Effector CD8-positive, alpha-beta T cell (primary cell): Measurements from ENCODE around the gene NPBWR2.

Source experiments
- DNase-seq: peaks from one replicate; lab custom pipeline; 2025; lab: John Stamatoyannopoulos, UW
- total RNA-seq, 4 experiments: gene quantifications; one replicate each; lab custom pipeline; 2026; lab: John Stamatoyannopoulos, UW

NPBWR2 gene
- 0 reads per million in 4 experiments for total RNA-seq

DNA sequence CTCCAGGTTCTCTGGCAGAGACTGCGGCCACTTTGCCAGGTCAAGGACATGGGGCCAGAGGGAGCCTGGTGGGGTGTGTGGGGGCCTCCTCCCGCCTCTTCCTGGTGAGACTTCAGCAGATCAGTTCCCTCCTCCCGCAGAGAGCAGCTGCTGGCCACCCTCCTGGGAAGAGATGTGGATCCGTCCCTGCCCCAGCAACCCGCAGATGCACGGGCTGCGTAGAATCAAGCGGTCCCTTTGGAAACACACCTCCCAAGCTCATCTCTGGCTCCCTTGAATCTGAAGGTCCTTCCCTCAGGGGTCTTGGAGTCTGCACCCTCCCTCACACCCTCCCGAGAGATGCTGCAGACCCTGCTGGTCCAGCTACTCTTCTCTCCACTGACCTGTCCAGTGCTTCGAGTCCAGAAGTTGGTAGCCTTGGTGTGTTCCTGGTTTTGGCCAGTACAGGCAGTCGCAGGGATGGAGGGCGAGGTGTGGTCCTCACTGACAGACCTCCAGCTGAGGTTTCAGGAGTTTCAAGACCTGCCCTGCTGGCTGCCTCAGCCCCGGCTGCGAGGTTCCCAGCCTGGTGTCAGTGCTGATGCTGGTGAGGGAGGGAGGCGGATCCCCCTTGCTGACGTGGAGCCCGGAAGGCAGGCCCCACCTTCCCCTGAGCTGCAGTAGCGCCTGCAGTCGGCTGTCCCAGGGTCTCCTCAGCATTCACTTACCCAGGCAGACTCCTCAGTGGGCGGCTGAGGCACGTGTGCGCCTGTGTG, at the start of gene NPBWR2:
NPBWR2 (minus strand) TSS at position 585 of the 755 bp plus-strand sequence. CDS start 734 bp downstream, outside the sequence.
- no peak for DNase-seq

GRCh38 chr20:64156136-64156885, 48.9 kb upstream of the NPBWR2 start:
- no peak for DNase-seq

- DNase-seq: no peak
Measured at GRCh38 chr20:64155258-64156135, 48.1 kb upstream of the NPBWR2 start.

GRCh38 chr20:64154590-64155257, 47.4 kb upstream of the NPBWR2 start:
- no peak for DNase-seq

DNA sequence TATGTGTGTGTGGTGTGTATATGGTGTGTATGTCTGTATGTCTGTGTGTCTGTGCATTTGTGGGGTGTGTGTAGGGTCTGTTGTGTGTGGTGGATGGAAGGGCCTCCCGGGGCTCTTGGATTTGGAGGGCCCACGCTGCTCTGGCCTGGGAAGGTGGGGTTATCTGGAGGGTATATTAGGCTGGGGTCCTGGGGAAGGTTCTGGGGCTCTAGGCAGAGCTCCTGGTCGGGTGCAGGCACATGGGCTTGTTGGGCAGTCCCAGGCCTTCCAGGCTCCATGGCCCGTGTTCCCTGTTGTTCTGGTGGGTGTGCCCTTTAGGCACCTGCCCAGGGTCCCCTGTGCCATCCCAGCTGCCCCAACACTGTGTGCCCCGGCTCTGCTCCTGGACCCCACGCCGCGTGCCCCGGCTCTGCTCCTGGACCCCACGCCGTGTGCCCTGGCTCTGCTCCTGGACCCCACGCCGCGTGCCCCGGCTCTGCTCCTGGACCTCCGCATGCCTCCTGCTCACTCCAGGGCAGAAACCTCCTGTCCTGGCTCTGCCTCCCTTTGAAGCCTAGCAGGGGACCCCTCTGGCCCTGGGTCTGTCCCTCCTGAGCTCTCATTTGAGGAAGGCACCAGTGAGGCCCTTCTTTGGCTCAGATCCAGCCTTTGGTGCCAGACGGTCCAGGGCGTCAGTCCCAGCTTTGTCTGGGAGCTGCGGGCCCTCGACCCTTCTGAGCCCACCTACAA, 46.7 kb upstream of the NPBWR2 start:
- no peak for DNase-seq

GRCh38 chr20:64153410-64153809, 46.0 kb upstream of the NPBWR2 start:
- DNase-seq: no peak

DNA sequence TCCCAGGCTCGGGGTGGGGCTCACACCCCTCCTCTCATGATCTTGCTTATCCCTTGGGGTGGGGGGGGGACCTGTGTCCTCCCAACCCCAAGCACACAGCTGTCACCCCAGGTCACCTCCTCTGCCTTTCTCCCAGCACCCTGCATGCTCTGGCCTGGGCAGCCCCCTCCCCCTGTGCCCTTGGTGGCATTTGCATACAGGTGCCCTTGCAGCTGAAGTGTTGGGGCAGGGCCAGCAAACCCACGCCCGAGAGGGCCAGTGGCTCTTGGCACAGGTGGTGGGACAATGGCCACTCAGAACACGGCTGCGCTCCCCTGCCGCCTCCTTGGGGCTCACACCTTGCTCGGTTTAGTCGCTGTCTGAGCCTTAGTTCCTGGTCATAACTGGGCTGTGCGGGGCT, 45.5 kb upstream of the NPBWR2 start:
- DNase-seq: no peak

DNA sequence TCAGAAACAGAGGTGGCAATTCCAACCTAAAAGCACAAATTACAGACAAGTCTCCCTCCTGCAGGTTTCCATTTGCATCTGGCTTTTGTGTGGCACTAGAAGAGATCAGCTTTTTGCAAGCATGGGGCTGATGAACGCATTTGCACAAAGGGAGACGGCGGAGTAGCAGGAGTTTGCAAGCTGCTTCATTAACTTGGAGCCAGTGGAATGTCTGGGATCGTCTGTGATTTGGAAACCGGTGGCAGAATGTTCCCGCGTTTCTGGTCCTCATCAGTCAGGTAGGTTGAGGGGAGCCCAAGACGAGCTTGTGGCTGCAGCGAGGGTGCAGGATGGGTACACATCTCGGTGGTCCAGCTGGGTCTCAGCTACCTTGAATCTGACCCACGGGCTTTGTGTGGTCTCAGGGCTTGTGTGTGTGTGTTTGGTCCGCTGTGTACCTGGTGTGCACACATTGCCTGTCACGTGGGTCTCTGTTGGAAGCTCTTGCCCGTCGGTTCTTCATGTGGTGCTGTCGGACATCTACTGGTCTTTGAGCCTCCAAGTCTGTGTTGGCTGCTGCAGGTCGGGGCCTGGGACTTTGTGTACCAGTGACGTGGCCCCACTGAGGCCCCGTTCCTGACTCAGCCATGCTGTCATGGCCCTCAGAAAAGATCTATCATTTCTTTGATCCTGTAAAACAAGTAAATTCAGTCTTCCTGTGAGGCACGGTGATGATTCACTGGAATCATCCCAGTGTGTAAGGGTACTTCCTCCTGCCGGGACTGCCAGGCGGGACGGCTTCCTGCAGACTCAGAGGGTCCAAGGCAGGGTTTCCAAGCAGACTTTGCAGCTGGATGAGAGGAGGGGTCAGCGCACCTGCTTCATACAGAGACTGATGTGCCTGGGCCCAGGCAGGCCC, 44.5 kb upstream of the NPBWR2 start:
- no peak for DNase-seq

DNA sequence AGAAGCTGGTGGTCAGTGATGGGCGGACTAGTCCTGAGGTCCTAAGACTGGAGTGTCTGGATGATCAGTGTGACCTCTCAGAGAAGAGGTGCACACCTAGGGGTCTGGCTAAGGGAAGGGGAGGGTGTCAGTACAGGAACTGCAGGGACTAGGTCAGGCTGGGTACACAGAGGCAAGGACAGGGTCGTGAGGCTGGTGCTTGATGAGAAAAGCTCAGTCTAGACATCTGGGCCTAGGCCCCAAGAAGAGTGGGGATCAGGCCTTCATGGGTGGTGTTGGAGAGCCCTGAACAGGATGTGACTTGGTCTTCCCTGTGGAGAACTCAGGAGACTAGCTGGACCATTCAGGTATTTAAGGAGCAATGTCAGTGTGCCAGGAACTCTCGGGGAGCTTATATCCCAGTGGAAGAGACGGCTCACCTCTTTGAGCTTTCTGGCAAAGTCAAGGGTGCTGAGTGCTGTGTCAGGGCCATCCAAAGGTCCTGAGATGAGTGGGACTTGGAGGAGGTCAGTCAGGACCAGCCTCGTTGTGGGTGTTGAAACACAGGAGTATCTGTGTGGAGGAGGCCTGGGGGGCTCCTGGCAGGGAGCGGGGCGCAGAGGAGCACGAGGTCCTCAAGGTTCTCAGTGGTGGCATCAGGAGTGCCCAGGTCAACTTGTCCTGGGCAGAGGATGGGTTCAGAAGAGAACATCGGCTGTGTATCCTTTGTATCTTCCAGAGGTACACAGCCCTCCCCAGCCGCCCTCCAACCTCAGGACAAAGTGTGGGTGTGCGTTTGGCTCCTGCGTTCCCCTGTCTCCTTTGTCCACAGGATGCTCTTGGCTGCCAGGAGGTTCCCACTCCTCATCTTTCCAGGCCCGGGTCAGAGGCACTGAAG, 43.6 kb upstream of the NPBWR2 start:
- DNase-seq: no peak

- no peak for DNase-seq
Measured at GRCh38 chr20:64149809-64150560, 42.6 kb upstream of the NPBWR2 start.

GRCh38 chr20:64149141-64149540, 41.8 kb upstream of the NPBWR2 start:
- no peak for DNase-seq

DNA sequence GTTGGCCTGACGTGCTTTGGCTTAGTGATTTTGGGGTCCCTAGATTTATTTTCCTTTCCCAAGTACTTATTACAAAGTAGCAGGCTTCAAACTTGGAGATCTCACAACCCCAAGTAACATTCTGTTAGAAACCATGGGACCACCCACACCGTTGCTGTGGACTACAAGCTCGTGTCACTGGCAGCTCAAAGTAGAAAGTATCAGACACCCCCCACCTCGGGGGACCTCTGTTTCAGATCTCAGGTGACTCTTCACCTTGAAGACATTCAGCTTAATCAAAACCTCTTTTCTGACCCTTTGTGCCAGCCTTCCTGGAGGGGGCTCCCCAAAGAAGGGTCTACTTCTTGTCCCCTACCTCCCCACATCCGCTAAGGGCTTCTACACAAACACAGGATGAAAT, 41.2 kb upstream of the NPBWR2 start:
- no peak for DNase-seq

GRCh38 chr20:64146936-64147477, 39.6 kb upstream of the NPBWR2 start:
- no peak for DNase-seq

DNA sequence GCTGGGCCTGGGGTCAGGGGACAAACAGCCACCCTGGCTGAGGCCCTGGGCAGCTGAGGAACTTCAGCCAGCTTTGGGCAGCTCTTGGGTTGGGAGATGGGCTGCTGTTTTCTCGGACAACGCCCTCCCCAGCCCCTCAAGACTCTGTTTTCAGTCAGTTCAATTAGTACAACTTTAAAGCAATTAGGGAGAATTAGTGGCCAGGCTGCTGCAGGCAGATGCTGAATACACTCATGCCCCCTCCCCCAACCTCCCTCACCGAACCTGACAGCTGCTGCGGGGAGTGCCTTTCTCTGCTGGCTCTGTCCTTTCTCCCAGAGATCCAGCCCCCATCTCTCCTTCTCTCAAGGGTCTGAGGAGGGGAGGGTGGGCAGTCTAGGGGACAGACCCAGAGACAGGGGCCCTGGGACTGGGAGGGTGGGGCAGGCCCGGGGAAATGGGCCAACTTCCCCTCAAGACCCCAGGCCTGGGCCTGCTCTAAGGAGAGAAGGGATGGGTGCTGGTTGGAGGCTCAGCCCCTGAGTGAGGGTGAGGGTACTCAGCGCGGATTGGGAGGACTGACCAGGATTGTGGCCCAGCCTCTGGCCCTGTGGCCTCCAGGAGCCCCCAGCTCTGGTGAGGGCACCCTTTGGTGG, 39.1 kb upstream of the NPBWR2 start:
- DNase-seq: no peak

GRCh38 chr20:64145458-64146300, 38.3 kb upstream of the NPBWR2 start:
- DNase-seq: no peak

DNA sequence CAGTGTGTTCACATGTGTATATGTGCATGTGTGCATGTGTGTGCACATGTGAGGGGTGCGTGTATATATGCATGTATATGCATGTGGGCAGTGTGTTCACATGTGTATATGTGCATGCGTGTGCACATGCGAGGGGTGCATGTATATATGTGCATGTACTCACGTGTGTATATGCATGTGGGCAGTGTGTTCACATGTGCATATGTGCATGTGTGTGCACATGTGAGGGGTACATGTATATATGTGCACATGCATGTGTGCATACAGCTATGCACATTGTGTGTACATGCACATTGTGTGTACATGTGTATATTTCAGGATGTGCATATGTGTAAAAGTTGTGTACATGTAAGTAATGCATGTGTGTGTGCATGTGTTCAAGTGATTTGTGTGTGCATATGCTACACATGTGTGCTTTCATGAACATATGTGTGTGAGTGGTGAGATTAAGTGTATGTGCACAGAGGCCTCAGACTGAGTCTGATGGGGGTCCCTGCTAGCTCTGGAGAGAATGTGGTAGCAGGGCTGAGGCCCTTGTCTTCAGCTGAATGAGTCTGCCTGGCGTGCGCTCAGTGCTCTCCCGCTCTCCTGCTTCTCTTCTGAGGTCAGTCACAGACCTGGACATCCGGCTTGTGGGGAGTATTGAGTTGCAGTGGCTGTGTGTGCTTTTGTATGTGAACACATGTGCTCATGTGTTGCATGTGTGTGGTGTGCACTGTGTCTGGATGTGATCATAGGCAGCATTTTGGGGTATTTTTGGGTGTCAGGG, 37.0 kb upstream of the NPBWR2 start:
- DNase-seq: no peak
